B cell (primary cell): Measurements from ENCODE around the gene HYPK.

ENCODE experiments used
- EZH2 ChIP-seq: IDR thresholded peaks from 2 replicates; pipeline ENCODE4 v1.6.1; 2012; ENCODE audit warnings: borderline replicate concordance, low read depth, mild to moderate bottlenecking, moderate library complexity, low read length; ENCODE audit not compliant: insufficient read depth, poor library complexity, severe bottlenecking
- TF ChIP-seq, protein P1 (sequence below): fragments of 200-600 bp; IDR thresholded peaks from one replicate; pipeline ENCODE4 v1.8.0; 2022; ENCODE audit warnings: antibody characterized with exemption, mild to moderate bottlenecking

DNA sequence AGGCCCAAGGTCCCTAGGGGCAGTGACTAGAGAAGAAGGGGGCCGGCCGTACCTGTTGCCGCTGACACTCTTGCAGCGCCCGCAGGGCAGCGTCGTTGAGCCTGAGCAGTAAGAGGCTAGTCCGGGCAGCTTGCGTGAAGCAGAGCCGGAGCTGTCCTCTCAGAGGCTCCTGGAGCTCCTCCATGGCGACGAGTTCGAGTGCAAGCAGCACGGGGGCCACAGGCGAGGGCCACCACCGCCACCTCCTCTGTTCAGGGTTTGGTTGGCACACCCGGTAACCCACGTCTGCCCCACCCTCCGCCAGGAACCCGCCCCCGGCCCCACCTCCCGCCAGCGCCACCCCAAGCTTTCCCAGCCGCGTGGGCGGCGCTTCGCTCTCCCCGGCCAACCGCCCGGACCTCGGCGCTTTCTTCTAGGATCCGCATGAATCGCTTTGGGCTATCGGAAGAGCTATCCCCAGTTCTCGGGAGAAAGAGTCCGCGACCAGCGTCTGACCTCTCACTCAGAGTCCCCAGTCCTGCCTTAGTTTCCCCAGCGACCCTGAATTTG lies 23.6 kb upstream of the HYPK start, which contains the start of gene ELL3:
- TF ChIP-seq, protein P1, sequence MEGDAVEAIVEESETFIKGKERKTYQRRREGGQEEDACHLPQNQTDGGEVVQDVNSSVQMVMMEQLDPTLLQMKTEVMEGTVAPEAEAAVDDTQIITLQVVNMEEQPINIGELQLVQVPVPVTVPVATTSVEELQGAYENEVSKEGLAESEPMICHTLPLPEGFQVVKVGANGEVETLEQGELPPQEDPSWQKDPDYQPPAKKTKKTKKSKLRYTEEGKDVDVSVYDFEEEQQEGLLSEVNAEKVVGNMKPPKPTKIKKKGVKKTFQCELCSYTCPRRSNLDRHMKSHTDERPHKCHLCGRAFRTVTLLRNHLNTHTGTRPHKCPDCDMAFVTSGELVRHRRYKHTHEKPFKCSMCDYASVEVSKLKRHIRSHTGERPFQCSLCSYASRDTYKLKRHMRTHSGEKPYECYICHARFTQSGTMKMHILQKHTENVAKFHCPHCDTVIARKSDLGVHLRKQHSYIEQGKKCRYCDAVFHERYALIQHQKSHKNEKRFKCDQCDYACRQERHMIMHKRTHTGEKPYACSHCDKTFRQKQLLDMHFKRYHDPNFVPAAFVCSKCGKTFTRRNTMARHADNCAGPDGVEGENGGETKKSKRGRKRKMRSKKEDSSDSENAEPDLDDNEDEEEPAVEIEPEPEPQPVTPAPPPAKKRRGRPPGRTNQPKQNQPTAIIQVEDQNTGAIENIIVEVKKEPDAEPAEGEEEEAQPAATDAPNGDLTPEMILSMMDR: no peak
- TF ChIP-seq EZH2: no peak
